Mammary epithelial cell (primary cell): Measurements from ENCODE around the gene NDUFA3.

Experiments
- CTCF ChIP-seq, 2 donors: IDR thresholded peaks in 1 of 2; conservative IDR thresholded peaks in 1 of 2; 2 replicates each; pipeline ENCODE4 v1.5.1; 2011 to 2012; ENCODE audit warnings: inconsistent platforms in 2 of 2, low read length in 2 of 2, mild to moderate bottlenecking in 2 of 2, control low read depth in 1 of 2, low read depth in 1 of 2; ENCODE audit not compliant: insufficient read depth in 1 of 2; ENCODE audit errors: extremely low read depth in 1 of 2
- EZH2 ChIP-seq: IDR thresholded peaks from 2 replicates; pipeline ENCODE4 v1.6.1; 2012; ENCODE audit warnings: low read length, inconsistent platforms, borderline replicate concordance

- no peak for TF ChIP-seq CTCF (conservative IDR thresholded peaks at IDR 0.05 in 1 of 2, IDR thresholded peaks at IDR 0.05 in 1 of 2; ENCODE audit: extremely low read depth in 1 of 2, insufficient read depth in 1 of 2, low read depth in 1 of 2, low read length in 2 of 2)
- TF ChIP-seq EZH2 = no peak
Observed at GRCh38 chr19:54084410-54084809, 18.2 kb upstream of the NDUFA3 start.
